K562 (cell line): ENCODE results near the gene XRCC3. TPM values are rescaled to one million over a fixed set of nuclear protein-coding genes. Genes with fewer than 3 reads are reported as not detected.
A peak's percentile ranks its signal among the peaks of the same experiment; 100 is the strongest.

Experiments used
- CHD1 ChIP-seq: fragments of 200-600 bp; sonication (generic); IDR thresholded peaks from one replicate; pipeline ENCODE4 v1.6.1; 2012; ENCODE audit warnings: mild to moderate bottlenecking, moderate library complexity, low read length, inconsistent platforms
- CHD2 ChIP-seq: IDR thresholded peaks from 2 replicates; pipeline ENCODE4 v1.6.1; 2011; ENCODE audit warnings: low read depth, low read length
- CREB3L1 ChIP-seq: fragments of 450-650 bp; IDR thresholded peaks from 2 replicates; pipeline ENCODE4 v1.6.1; 2014; ENCODE audit warnings: low read depth, mild to moderate bottlenecking, moderate library complexity, borderline replicate concordance
- ELF2 ChIP-seq: fragments of 250-450 bp; sonication (Bioruptor Pico); IDR thresholded peaks from 2 replicates; pipeline ENCODE4 v1.5.0; 2021; ENCODE audit warnings: mild to moderate bottlenecking
- GATAD2A ChIP-seq: fragments of 450-650 bp; IDR thresholded peaks from 2 replicates; pipeline ENCODE4 v1.6.1; 2017
- MCM5 ChIP-seq: fragments of 450-650 bp; IDR thresholded peaks from 2 replicates; pipeline ENCODE4 v1.6.1; 2016; ENCODE audit warnings: low read depth
- MYBL2 ChIP-seq, 2 experiments: fragments of 450-650 bp in 1 of 2; sonication (generic) in 1 of 2; formaldehyde crosslinking in 1 of 2; IDR thresholded peaks; 2 replicates each; pipeline versions ENCODE4 v1.6.1 to v1.8.1; 2017 to 2022; ENCODE audit warnings: borderline replicate concordance in 1 of 2, inconsistent platforms in 1 of 2, low read depth in 1 of 2, mild to moderate bottlenecking in 1 of 2, missing genetic modification reagents in 1 of 2, moderate library complexity in 1 of 2
- NEUROD1 ChIP-seq: fragments of 150-350 bp; IDR thresholded peaks from 2 replicates; pipeline ENCODE4 v1.6.1; 2014; ENCODE audit warnings: borderline replicate concordance, low read length, low read depth; ENCODE audit not compliant: partially characterized antibody
- NFRKB ChIP-seq: fragments of 450-650 bp; IDR thresholded peaks from 2 replicates; pipeline ENCODE4 v1.6.1; 2016; ENCODE audit warnings: low read depth
- PBX2 ChIP-seq, 2 experiments: IDR thresholded peaks in 1 of 2; conservative IDR thresholded peaks in 1 of 2; 2 replicates each; pipeline ENCODE4 v1.6.1; 2016; ENCODE audit warnings: low read depth in 2 of 2, mild to moderate bottlenecking in 1 of 2, missing compliant biosample characterization in 1 of 2, missing genetic modification characterization in 1 of 2, moderate library complexity in 1 of 2
- PHB ChIP-seq: fragments of 250-450 bp; sonication (Bioruptor Pico); IDR thresholded peaks from 2 replicates; pipeline ENCODE4 v1.5.0; 2021
- RBBP5 ChIP-seq: fragments of 200-600 bp; sonication (generic); IDR thresholded peaks from 2 replicates; pipeline ENCODE4 v1.6.1; 2012; ENCODE audit warnings: borderline replicate concordance, mild to moderate bottlenecking, low read length, control low read depth, inconsistent platforms; ENCODE audit not compliant: insufficient read depth, poor library complexity, severe bottlenecking
- SMARCB1 ChIP-seq: IDR thresholded peaks from 2 replicates; pipeline ENCODE4 v1.6.1; 2011; ENCODE audit warnings: improper control_type of control experiment, low read depth; ENCODE audit not compliant: insufficient read length
- SMARCE1 ChIP-seq: fragments of 450-650 bp; IDR thresholded peaks from 2 replicates; pipeline ENCODE4 v1.7.1; 2016; ENCODE audit warnings: mild to moderate bottlenecking
- TEAD4 ChIP-seq, 2 experiments: sonication (generic) in 1 of 2; formaldehyde crosslinking in 1 of 2; IDR thresholded peaks; 2 replicates each; pipeline versions ENCODE4 v1.6.1 to v1.8.0; 2012 to 2022; ENCODE audit warnings: borderline replicate concordance in 1 of 2, inconsistent platforms in 1 of 2, low read length in 1 of 2, mild to moderate bottlenecking in 1 of 2, missing genetic modification reagents in 1 of 2
- ZBTB1 ChIP-seq: sonication (generic); formaldehyde crosslinking; IDR thresholded peaks from 2 replicates; pipeline ENCODE4 v1.8.1; 2023; ENCODE audit warnings: missing genetic modification reagents, low read depth, mild to moderate bottlenecking, borderline replicate concordance
- ZBTB2 ChIP-seq: fragments of 450-650 bp; IDR thresholded peaks from 2 replicates; pipeline ENCODE4 v1.6.1; 2016; ENCODE audit warnings: antibody characterized with exemption
- ZC3H11A ChIP-seq: IDR thresholded peaks from 2 replicates; pipeline ENCODE4 v1.6.1; 2012; ENCODE audit warnings: low read depth, low read length, improper control_type of control experiment
- ZC3H4 ChIP-seq: sonication (generic); formaldehyde crosslinking; IDR thresholded peaks from 2 replicates; pipeline ENCODE4 v1.9.0; 2021; ENCODE audit warnings: missing genetic modification reagents, borderline replicate concordance
- ZNF146 ChIP-seq: IDR thresholded peaks from one replicate; pipeline ENCODE4 v1.6.1; 2018; ENCODE audit warnings: missing compliant biosample characterization; ENCODE audit not compliant: unreplicated experiment
- ZNF175 ChIP-seq: fragments of 200-800 bp; sonication (Bioruptor generic); IDR thresholded peaks from 2 replicates; pipeline ENCODE4 v1.6.1; 2016; ENCODE audit warnings: low read depth, mild to moderate bottlenecking, missing genetic modification characterization, missing compliant biosample characterization
- ZNF3 ChIP-seq: fragments of 250-450 bp; sonication (Bioruptor Pico); IDR thresholded peaks from 2 replicates; pipeline ENCODE4 v1.5.0; 2021; ENCODE audit warnings: mild to moderate bottlenecking, moderate library complexity
- ZNF444 ChIP-seq: fragments of 250-450 bp; sonication (Bioruptor Pico); IDR thresholded peaks from 2 replicates; pipeline ENCODE4 v1.4.0; 2020; ENCODE audit warnings: mild to moderate bottlenecking, moderate library complexity
- ZZZ3 ChIP-seq: fragments of 450-650 bp; IDR thresholded peaks from 2 replicates; pipeline ENCODE4 v1.6.1; 2016; ENCODE audit warnings: antibody characterized with exemption, mild to moderate bottlenecking, moderate library complexity
- polyA plus RNA-seq, 8 experiments: library from polyadenylated mRNA; depleted of rRNA in 4 of 8; stranded (reverse) in 5 of 8; unstranded in 3 of 8; fragments of >200 nt; fragmentation: Nextera tagmentation in 2 of 8; fragmentation: Illumina TruSeq in 1 of 8; extraction: Ambion mirVana in 2 of 8; extraction: Trizol in 1 of 8; gene quantifications; 2 replicates each; pipeline versions ENCODE4 v1.2.1 to v1.2.3, GENCODE V29; 2011 to 2014; ENCODE audit warnings: inconsistent platforms in 1 of 8, missing spikeins in 1 of 8
- total RNA-seq, 7 experiments: library from RNA; depleted of rRNA in 6 of 7; stranded (reverse); fragments of >200 nt in 6 of 7; fragmentation: Illumina TruSeq in 2 of 7; extraction: Trizol in 2 of 7; gene quantifications; 2 replicates each; pipeline versions ENCODE4 v1.2.1 to v1.2.3, GENCODE V29; 2011 to 2021; ENCODE audit warnings: low replicate concordance in 1 of 7

Gene XRCC3
- total and polyA plus RNA-seq, 9 of the 15 experiments (the other 6 are each of a cell fraction or from before 2014, with no cell fraction given): 0.34 to 59.3 (median 30.3) TPM

- no peak for TF ChIP-seq MYBL2 (IDR thresholded peaks at IDR 0.05; ENCODE audit: low read depth)
- no peak for TF ChIP-seq MYBL2 (CRISPR knock-in tag; IDR thresholded peaks at IDR 0.05; ENCODE audit: borderline replicate concordance)
- peak; percentile 86; the same call in 1 of the 2 replicates for TF ChIP-seq CREB3L1
- TF ChIP-seq CHD2: no peak
- no peak for TF ChIP-seq PHB
- no peak for TF ChIP-seq GATAD2A
- no peak for TF ChIP-seq ZNF175
- TF ChIP-seq PBX2 (CRISPR knock-in tag; IDR thresholded peaks at IDR 0.05; ENCODE audit: low read depth): no peak
- TF ChIP-seq PBX2 (tag; conservative IDR thresholded peaks at IDR 0.05; ENCODE audit: low read depth): peak; percentile 64
- no peak for TF ChIP-seq SMARCB1
- no peak for TF ChIP-seq ZC3H11A
- TF ChIP-seq ZNF3 (CRISPR knock-in tag): no peak
- TF ChIP-seq RBBP5: no peak
- TF ChIP-seq ELF2 (CRISPR knock-in tag): no peak
- TF ChIP-seq SMARCE1: peak; percentile 40; the same call in 1 of the 2 replicates
- TF ChIP-seq ZBTB2: peak; percentile 37; the same call in 1 of the 2 replicates
- TF ChIP-seq TEAD4 (IDR thresholded peaks at IDR 0.05; ENCODE audit: low read length): peak; percentile 44
- no peak for TF ChIP-seq TEAD4 (CRISPR knock-in tag; IDR thresholded peaks at IDR 0.05; ENCODE audit: borderline replicate concordance)
- TF ChIP-seq ZBTB1 (CRISPR knock-in tag): no peak
- no peak for TF ChIP-seq ZNF444 (CRISPR knock-in tag)
- no peak for TF ChIP-seq NFRKB
- TF ChIP-seq ZNF146 (CRISPR knock-in tag): no peak
- no peak for TF ChIP-seq ZZZ3
- no peak for TF ChIP-seq CHD1
- TF ChIP-seq ZC3H4 (CRISPR knock-in tag): no peak
- TF ChIP-seq MCM5: no peak
- TF ChIP-seq NEUROD1: no peak
Measured at GRCh38 chr14:103730490-103731035, 15.3 kb upstream of the XRCC3 start (continued).
